ENCODE measurements around the gene CTXND1.

The CTXND1 gene

DNA sequence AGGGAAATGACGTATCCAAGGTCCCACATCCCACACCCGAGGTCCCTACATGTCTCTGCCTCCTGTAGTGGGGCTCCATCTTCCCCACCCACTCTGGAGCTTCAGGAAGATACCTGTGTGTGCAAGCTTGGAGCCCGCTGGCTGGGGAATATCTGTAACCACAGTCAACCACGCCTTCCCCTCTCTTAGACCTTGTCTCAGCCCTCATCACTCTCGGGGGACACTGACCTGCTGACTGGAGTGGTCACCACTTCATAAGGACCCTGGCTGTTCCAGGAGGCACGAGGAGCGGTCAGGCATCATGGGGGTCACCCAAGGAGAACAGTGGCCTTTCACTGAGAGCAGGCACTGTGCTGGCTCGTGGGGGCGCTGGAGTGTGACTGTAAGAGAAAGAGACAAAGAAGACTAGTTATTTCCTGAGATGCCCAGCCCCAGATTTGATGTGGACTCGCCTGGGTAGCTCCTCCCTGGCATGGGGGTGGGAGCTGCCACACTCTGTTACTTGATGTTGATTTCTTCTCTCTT lies 48.6 kb downstream of the CTXND1 start:
- no peak overlapping the region for H3K4me3 ChIP-seq (ENCODE audit: low read depth, low read length)
- TF ChIP-seq, protein P1, sequence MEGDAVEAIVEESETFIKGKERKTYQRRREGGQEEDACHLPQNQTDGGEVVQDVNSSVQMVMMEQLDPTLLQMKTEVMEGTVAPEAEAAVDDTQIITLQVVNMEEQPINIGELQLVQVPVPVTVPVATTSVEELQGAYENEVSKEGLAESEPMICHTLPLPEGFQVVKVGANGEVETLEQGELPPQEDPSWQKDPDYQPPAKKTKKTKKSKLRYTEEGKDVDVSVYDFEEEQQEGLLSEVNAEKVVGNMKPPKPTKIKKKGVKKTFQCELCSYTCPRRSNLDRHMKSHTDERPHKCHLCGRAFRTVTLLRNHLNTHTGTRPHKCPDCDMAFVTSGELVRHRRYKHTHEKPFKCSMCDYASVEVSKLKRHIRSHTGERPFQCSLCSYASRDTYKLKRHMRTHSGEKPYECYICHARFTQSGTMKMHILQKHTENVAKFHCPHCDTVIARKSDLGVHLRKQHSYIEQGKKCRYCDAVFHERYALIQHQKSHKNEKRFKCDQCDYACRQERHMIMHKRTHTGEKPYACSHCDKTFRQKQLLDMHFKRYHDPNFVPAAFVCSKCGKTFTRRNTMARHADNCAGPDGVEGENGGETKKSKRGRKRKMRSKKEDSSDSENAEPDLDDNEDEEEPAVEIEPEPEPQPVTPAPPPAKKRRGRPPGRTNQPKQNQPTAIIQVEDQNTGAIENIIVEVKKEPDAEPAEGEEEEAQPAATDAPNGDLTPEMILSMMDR (IDR thresholded peaks at IDR 0.05; ENCODE audit: insufficient read depth, low read length, missing control alignments), result no peak
- no peak for DNase-seq (ENCODE audit: low read depth, low spot score)
- CTCF ChIA-PET, result interaction anchor here (0.6 to 1.0 kb wide), 2 partner anchors 32 to 132 kb away, joined by 3 to 4 read pairs; no protein-coding TSS in a partner anchor
- POLR2A ChIA-PET, result no interaction called here

DNA sequence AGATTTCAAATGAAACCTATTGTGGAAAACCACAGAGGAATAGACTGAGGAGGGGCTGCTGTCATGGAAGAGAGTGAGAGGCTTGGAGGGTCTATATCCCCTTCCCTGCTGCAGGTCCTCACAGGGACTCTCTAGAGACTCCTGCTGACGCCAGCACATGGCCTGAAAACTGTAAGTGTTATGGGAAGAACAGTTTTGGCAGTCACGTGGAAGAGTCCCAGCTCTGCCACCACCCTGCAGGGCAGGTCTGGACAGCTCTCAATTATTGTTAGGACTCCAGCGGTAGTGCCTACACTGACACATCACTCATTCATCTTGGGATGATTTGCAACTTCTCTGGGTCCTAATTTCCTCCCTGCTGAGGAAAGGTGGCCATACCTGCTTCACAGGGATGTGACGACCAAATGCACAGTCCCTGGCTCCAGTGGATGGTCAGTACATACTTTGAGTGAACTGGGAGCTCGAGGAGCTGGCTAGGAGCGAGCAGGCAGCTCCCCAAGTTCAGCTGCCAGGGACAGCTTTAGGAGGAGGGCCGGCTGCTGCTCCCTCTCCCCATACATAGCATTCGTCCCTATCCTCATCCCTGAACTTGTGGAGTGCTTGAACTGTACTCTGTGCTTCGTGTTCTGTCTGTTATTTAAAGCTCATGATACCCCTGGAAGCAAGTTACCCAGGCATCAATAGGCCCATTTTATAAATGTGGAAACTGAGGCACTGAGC lies 49.2 kb downstream of the CTXND1 start:
- CTCF ChIA-PET, result interaction anchor here (1.0 kb wide), 1 partner anchor 32 kb away, joined by 3 read pairs; no protein-coding TSS in a partner anchor

DNA sequence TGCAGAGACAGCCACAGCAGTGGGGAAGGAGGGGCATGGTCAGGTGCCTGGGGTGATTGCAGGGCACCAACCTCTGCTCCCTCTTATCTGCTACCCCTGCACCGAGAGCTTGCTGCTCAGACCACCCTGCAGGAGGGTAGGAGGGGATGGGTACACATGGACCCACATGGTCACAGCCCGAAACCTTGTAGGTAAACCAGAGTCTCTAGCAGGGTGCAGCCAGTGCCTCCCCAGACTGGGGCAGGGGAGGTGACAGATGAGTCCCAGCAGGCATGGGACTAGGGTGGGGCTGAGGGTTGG lies 50.0 kb downstream of the CTXND1 start:
- H3K4me3 ChIP-seq (ENCODE audit: low read depth, low read length), result no peak overlapping the region
- TF ChIP-seq, protein P1 (IDR thresholded peaks at IDR 0.05; ENCODE audit: insufficient read depth, low read length, missing control alignments), result no peak
- no peak for DNase-seq (ENCODE audit: low read depth, low spot score)
- POLR2A ChIA-PET, result no interaction called here
- CTCF ChIA-PET, result no interaction called here

More for the DNA sequence above, 49.2 kb downstream of the CTXND1 start:
- POLR2A ChIA-PET, result no interaction called here
- TF ChIP-seq, protein P1 (IDR thresholded peaks at IDR 0.05; ENCODE audit: insufficient read depth, low read length, missing control alignments), result no peak
- DNase-seq (ENCODE audit: low read depth, low spot score), result no peak
- no peak overlapping the region for H3K4me3 ChIP-seq (ENCODE audit: low read depth, low read length)

DNA sequence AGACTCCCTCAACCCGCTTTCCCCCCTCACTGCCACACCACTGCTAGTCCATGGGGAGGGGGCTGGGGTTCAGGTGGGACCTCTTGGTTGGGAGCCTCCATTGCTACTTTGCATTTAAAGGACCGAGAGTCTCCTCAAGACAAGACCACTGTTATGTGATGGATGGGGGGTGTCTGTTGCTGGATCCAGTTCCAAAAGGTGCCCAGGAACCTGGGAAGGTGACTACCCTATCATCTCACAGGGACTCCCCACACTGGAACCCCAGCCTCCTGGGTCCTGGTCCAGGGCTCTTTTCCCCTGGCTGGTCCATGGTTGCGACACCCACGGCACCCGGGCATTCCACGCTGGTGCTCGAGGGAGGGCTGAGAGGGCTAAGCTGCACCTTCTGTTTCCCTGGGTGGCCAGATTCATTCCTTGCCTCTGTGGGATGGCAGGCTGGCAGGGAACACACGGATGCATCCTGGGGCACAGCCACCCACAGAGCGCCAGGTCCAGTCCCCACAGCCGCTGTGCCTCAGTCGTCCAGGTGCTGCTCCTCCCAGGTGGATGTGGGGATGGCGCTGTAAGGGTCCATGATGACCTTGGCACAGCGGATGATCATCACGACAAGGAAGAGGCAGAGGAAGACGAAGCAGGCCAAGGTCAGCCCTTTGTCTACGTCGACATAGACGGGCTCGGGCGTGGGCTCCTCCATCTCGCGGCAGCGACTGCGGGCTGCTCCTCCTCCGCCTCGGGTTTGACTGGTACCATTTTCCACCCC lies 50.6 kb downstream of the CTXND1 start:
- TF ChIP-seq, protein P1 (IDR thresholded peaks at IDR 0.05; ENCODE audit: insufficient read depth, low read length, missing control alignments), result no peak
- POLR2A ChIA-PET, result no interaction called here

DNA sequence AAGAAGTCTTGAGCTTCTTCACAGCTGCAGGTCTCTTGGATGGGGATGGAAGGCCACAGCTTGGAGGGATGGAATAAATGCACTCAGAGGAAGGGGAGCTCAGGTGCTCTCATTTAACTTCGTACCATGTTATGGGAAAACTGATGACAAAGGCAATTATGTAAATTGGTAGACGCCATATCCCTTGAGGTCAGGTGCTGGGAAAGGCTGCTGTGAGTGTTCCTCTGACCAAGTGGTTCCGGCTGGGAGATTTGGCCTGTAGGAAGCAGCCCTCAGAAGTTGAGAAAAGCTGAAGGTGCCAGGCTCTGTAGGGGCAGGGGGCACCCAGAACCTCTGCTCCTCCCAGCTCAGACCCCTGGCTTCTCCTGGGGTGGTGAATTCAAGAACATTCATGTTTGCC lies 52.1 kb downstream of the CTXND1 start:
- CTCF ChIA-PET, result no interaction called here
- H3K4me3 ChIP-seq (ENCODE audit: low read depth, low read length), result no peak overlapping the region
- POLR2A ChIA-PET, result no interaction called here
- TF ChIP-seq, protein P1 (IDR thresholded peaks at IDR 0.05; ENCODE audit: insufficient read depth, low read length, missing control alignments), result no peak
- DNase-seq (ENCODE audit: low read depth, low spot score), result no peak

More for the DNA sequence above, 50.6 kb downstream of the CTXND1 start:
- no peak for DNase-seq (ENCODE audit: low read depth, low spot score)
- no peak overlapping the region for H3K4me3 ChIP-seq (ENCODE audit: low read depth, low read length)
- CTCF ChIA-PET, result no interaction called here

DNA sequence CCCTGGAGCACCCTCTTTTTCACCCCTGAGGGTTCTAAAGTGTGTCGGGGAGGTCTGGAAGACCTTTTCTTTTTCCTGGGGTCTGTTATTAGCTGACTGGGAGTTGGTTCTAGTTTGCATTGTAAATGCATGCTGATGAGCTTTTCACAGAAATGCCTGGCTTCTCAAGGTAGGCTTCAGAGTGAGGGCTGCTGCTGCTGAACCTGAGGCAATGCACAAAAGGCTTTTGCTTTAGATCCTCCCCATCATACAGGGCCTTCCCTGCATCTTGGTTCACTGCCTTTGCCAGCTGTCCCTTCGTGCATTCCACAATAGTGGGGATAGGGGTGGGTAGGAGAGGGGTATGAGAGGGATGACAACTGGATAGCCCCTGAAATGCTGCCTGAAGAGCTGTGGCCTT lies 52.6 kb downstream of the CTXND1 start:
- ChIA-PET CTCF (no interaction called here), POLR2A (no interaction called here)
- TF ChIP-seq, protein P1 (IDR thresholded peaks at IDR 0.05; ENCODE audit: insufficient read depth, low read length, missing control alignments), result no peak
- no peak for DNase-seq (ENCODE audit: low read depth, low spot score)
- H3K4me3 ChIP-seq (ENCODE audit: low read depth, low read length), result no peak overlapping the region

All from AG04449 (cell line).